Hepatocyte (in vitro differentiated cells): ENCODE results near the gene COPS7A. TPM values are rescaled to one million over a fixed set of nuclear protein-coding genes. Genes with fewer than 3 reads are reported as not detected.
A peak's percentile ranks its signal among the peaks of the same experiment; 100 is the strongest.

Source experiments
- DNase-seq: peaks from one replicate; pipeline ENCODE4 v3.0.0-alpha.2; 2016; ENCODE audit warnings: low spot score
- H2AFZ ChIP-seq: fragments of 200-600 bp; sonication (generic); 2 replicates; pipeline ENCODE4 v1.6.0; 2016; ENCODE audit warnings: antibody characterized with exemption, mild to moderate bottlenecking
- H3K27ac ChIP-seq: fragments of 200-600 bp; sonication (generic); 2 replicates; pipeline ENCODE4 v1.5.1; 2016; ENCODE audit warnings: mild to moderate bottlenecking
- H3K27me3 ChIP-seq: fragments of 200-600 bp; sonication (generic); 2 replicates; pipeline ENCODE4 v1.6.1; 2016
- H3K36me3 ChIP-seq: fragments of 200-600 bp; sonication (generic); replicated peaks from 2 replicates; pipeline ENCODE4 v1.5.1; 2016; ENCODE audit warnings: low read depth; ENCODE audit not compliant: insufficient read depth
- H3K4me1 ChIP-seq: fragments of 200-600 bp; sonication (generic); 2 replicates; pipeline ENCODE4 v1.5.1; 2016; ENCODE audit warnings: mild to moderate bottlenecking, moderate library complexity; ENCODE audit not compliant: insufficient read depth
- H3K4me2 ChIP-seq: fragments of 200-600 bp; sonication (generic); 2 replicates; pipeline ENCODE4 v1.6.0; 2016
- H3K4me3 ChIP-seq: fragments of 200-600 bp; sonication (generic); 2 replicates; pipeline ENCODE4 v1.5.1; 2016; ENCODE audit warnings: mild to moderate bottlenecking
- H3K79me2 ChIP-seq: fragments of 200-600 bp; sonication (generic); 2 replicates; pipeline ENCODE4 v1.6.0; 2017; ENCODE audit warnings: mild to moderate bottlenecking
- H3K9me2 ChIP-seq: fragments of 200-600 bp; sonication (generic); replicated peaks from 2 replicates; pipeline ENCODE4 v1.6.0; 2017; ENCODE audit warnings: mild to moderate bottlenecking; ENCODE audit not compliant: insufficient read depth
- H3K9me3 ChIP-seq: fragments of 200-600 bp; sonication (generic); 2 replicates; pipeline ENCODE4 v1.5.1; 2016; ENCODE audit warnings: low read depth, mild to moderate bottlenecking
- H4K20me1 ChIP-seq: fragments of 200-600 bp; sonication (generic); 2 replicates; pipeline ENCODE4 v1.6.0; 2016; ENCODE audit warnings: mild to moderate bottlenecking; ENCODE audit not compliant: insufficient read depth, poor library complexity, severe bottlenecking
- EZH2 ChIP-seq: fragments of 200-600 bp; sonication (generic); IDR thresholded peaks from 2 replicates; pipeline ENCODE4 v1.6.1; 2016; ENCODE audit warnings: antibody characterized with exemption, mild to moderate bottlenecking, borderline replicate concordance
- EZH2phosphoT487 ChIP-seq: fragments of 200-600 bp; sonication (generic); IDR thresholded peaks from one replicate; pipeline ENCODE4 v1.6.1; 2018; ENCODE audit warnings: antibody characterized with exemption, mild to moderate bottlenecking, low read depth, moderate library complexity; ENCODE audit not compliant: unreplicated experiment, severe bottlenecking
- WGBS: methylation state at CpG from one replicate; pipeline ENCODE4 v1.1.6; 2016; ENCODE audit warnings: low lambda C conversion rate; ENCODE audit errors: missing lambda C conversion rate; 5-methylcytosine and 5-hydroxymethylcytosine counted together
- polyA plus RNA-seq: library from polyadenylated mRNA; unstranded; fragments of >200 nt; fragmentation: Nextera tagmentation; extraction: Ambion mirVana; gene quantifications from 2 replicates; pipeline ENCODE4 v1.2.1, GENCODE V29; 2016
- total RNA-seq: library from RNA; depleted of rRNA; stranded (reverse); fragments of >200 nt; gene quantifications from 2 replicates; pipeline ENCODE4 v1.2.3, GENCODE V29; 2014
- TF ChIP-seq, protein P1 (sequence below): fragments of 200-600 bp; sonication (generic); IDR thresholded peaks from 2 replicates; pipeline ENCODE4 v1.5.1; 2016; ENCODE audit warnings: antibody characterized with exemption, mild to moderate bottlenecking; ENCODE audit not compliant: poor library complexity

COPS7A gene
- total and polyA plus RNA-seq, 2 experiments from 2014 or later: 46.9 to 73.6 TPM

DNA sequence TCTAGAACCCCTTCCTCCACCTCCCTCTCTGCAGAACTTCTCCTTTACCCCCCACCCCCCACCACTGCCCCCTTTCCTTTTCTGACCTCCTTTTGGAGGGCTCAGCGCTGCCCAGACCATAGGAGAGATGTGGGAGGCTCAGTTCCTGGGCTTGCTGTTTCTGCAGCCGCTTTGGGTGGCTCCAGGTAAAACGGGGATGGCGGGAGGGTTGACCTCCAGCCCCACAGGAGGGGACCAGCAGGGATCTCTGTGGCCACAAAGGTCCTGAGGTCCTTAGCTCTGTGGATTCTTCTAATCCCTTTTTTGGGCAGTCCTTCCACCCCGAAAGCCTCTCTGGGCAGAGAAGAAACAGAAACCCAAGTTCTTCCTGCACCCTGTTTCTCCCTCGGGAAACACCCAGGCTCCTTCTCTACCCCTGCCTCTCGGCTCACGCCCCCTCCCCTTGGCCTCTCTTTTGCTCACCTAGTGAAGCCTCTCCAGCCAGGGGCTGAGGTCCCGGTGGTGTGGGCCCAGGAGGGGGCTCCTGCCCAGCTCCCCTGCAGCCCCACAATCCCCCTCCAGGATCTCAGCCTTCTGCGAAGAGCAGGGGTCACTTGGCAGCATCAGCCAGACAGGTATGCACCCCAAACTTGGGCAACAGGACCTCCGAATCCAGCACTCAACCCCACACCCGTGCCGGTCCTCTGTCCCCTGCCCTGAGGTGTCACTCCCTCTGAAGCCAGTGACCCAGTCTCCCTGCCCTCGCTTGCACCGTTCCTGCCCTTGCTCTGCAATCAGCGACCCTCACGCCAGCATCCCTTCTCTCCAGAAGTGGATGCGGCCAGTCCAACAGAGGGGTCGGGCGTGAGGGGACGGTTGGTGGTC, 49.1 kb downstream of the COPS7A start:
- no peak overlapping the region for H3K4me3 ChIP-seq
- no peak overlapping the region for H3K27ac ChIP-seq
- WGBS: 54% methylated on average over 21 of the region's 21 CpGs

DNA sequence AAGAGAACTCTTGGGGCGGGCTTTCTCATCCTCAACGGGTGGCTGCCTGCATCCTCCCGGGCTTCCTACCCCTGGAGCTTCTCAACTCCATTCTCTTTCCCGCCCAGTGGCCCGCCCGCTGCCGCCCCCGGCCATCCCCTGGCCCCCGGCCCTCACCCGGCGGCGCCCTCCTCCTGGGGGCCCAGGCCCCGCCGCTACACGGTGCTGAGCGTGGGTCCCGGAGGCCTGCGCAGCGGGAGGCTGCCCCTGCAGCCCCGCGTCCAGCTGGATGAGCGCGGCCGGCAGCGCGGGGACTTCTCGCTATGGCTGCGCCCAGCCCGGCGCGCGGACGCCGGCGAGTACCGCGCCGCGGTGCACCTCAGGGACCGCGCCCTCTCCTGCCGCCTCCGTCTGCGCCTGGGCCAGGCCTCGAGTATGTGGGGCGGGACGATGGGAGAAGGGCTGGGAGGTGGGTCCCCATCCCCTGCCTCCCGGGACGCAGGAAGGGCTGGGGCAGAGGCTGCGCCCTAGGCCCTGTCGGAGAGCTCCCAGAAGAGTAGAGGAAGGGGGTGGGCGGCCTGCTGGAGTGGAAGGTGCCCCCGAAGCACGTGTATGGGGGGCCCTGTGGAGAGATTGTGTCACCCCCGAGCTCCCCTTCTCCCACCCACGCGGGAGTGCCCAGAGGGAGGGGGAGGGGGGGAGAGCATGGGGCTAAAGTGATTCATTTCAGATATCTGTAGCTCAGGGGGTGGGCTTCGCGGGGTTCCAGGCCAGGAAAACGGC, 49.9 kb downstream of the COPS7A start:
- Histone ChIP-seq H3K4me1 (peaks cover 35% of the 10 kb centered on the region), H4K20me1 (peaks cover 11% of the 10 kb centered on the region), H3K79me2 (peaks cover 12% of the 10 kb centered on the region), H2AFZ (no peak overlapping the region), H3K9me3 (no peaks in the 10 kb centered on the region), H3K4me3 (no peak overlapping the region), H3K27me3 (no peaks in the 10 kb centered on the region), H3K36me3 (no peaks in the 10 kb centered on the region), H3K4me2 (peak overlapping the region; percentile 70), H3K27ac (no peak overlapping the region), H3K9me2 (no peaks in the 10 kb centered on the region)
- no peak for TF ChIP-seq EZH2phosphoT487
- TF ChIP-seq EZH2: no peak
- WGBS: 28% methylated on average over 51 of the region's 60 CpGs
- DNase-seq: no peak

More for the DNA sequence above, 49.1 kb downstream of the COPS7A start:
- Histone ChIP-seq H3K36me3 (no peaks in the 10 kb centered on the region), H3K9me2 (no peaks in the 10 kb centered on the region), H4K20me1 (peaks cover 19% of the 10 kb centered on the region), H3K4me2 (peak overlapping the region; percentile 70), H3K4me1 (peaks cover 37% of the 10 kb centered on the region), H2AFZ (no peak overlapping the region), H3K79me2 (peaks cover 20% of the 10 kb centered on the region), H3K9me3 (no peaks in the 10 kb centered on the region), H3K27me3 (no peaks in the 10 kb centered on the region)
- TF ChIP-seq EZH2 (no peak), EZH2phosphoT487 (no peak)
- TF ChIP-seq, protein P1, sequence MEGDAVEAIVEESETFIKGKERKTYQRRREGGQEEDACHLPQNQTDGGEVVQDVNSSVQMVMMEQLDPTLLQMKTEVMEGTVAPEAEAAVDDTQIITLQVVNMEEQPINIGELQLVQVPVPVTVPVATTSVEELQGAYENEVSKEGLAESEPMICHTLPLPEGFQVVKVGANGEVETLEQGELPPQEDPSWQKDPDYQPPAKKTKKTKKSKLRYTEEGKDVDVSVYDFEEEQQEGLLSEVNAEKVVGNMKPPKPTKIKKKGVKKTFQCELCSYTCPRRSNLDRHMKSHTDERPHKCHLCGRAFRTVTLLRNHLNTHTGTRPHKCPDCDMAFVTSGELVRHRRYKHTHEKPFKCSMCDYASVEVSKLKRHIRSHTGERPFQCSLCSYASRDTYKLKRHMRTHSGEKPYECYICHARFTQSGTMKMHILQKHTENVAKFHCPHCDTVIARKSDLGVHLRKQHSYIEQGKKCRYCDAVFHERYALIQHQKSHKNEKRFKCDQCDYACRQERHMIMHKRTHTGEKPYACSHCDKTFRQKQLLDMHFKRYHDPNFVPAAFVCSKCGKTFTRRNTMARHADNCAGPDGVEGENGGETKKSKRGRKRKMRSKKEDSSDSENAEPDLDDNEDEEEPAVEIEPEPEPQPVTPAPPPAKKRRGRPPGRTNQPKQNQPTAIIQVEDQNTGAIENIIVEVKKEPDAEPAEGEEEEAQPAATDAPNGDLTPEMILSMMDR: no peak
- DNase-seq: no peak

DNA sequence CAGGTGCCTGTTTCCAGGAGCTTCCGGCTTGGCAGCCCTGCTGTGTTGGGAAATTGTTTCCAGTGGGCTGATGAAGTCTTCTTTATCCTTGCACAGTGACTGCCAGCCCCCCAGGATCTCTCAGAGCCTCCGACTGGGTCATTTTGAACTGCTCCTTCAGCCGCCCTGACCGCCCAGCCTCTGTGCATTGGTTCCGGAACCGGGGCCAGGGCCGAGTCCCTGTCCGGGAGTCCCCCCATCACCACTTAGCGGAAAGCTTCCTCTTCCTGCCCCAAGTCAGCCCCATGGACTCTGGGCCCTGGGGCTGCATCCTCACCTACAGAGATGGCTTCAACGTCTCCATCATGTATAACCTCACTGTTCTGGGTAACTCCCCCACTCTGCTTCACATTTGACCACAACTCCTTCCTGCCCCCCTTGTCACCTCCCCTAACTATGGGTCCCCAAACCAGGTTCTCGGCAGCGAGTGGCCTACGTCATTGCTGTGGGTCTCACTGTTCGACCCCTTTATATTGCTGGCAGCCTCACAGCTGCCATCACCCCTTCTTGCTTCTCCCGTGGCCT, 50.7 kb downstream of the COPS7A start:
- no peak for TF ChIP-seq EZH2
- TF ChIP-seq, protein P1: no peak

More for the DNA sequence above, 50.7 kb downstream of the COPS7A start:
- Histone ChIP-seq H3K4me2 (no peak overlapping the region), H3K27ac (no peak overlapping the region), H3K36me3 (no peaks in the 10 kb centered on the region), H3K4me3 (no peak overlapping the region), H3K9me3 (no peaks in the 10 kb centered on the region), H3K9me2 (no peaks in the 10 kb centered on the region), H3K27me3 (no peaks in the 10 kb centered on the region), H2AFZ (no peak overlapping the region), H3K4me1 (peaks cover 35% of the 10 kb centered on the region), H4K20me1 (peaks cover 3% of the 10 kb centered on the region), H3K79me2 (peaks cover 4% of the 10 kb centered on the region)
- WGBS: 97% methylated on average over 15 of the region's 15 CpGs
- DNase-seq: no peak
